ENCODE results near the gene MUC5B. TPM values are rescaled to one million over a fixed set of nuclear protein-coding genes. Genes with fewer than 3 reads are reported as not detected.
A peak's percentile ranks its signal among the peaks of the same experiment; 100 is the strongest.

MUC5B gene
- polyA plus RNA-seq, 4 donors = 0.04 to 0.05 TPM; not detected in 2

DNA sequence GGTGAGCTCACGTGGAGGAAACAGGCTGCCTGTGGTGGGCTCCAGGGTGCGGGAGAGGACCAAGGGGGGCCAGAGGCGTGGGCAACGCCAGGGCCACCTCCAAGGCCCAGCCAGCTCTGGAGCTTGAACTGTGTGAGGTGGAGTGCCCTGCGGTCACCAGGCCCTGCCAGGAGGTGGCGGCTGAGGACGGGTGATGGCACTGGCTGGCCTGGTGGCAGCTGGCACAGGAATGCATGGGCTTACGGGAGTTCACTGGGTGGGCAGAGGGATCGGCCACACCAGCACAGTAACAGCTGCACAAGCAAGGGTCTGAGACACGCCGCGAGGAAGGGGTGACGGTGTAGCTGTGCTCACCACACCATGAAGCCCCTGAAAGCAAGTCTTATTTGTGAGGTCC lies 70.8 kb downstream of the MUC5B start:
- DNase-seq (ENCODE audit: low read depth in 4 of 4, low spot score in 2 of 4) = no peak

DNA sequence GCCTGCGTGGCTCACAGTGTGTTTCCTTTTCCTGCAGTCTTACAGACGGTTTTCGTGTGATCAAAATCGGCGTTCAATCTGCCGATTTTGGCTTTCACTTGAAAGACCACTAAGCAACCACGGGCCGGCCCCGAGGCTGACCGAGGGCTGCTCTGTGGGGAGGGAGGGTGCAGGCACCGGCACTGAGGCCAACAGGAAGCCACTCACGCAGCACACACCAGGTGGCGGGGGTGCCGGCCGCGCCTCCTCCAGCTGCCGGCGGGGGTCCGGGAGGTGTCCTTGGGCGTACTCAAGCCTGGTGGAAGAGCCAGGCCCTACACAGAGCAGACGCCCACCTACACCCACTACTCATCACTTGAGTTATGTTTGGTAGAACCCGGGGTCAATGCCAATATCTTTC lies 72.2 kb downstream of the MUC5B start:
- DNase-seq (ENCODE audit: low read depth in 4 of 4, low spot score in 2 of 4) = no peak

DNA sequence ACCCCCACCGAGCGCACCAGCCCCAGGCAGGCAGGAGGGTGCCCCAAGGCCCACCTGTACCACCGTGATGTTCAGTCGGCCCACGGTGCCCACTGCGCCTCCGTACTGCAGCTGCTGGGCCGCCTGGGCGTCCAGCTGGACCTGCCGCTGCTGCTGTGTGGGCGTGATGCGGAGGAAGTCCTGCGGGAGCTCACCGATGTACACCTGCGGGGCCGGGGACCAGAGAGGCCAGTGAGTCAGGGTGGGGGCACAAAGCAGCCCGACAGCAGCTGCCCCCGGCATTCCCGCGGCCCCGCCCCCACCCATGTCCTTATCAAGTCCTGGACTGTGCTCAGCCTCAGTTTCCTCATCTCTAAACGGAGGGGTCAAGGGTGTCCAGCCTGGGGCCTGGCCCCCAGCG lies 72.7 kb downstream of the MUC5B start:
- no peak for DNase-seq (ENCODE audit: low read depth in 4 of 4, low spot score in 2 of 4)

DNA sequence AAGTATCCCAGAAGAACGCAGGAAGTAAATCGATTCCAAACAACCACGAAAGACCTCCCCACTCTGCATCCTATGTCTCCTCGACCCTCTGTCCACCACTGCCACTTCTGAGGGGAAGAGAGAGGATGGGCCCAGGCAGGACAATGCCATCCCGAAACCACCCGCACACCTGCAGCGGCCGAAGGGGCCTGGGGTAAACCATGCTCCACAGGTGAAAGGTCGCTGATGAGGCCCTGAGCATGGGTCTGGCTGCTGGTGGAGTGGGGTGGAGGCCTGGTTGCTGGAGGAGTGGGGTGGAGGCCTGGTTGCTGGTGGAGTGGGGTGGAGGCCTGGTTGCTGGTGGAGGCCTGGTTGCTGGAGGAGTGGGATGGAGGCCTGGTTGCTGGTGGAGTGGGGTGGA lies 73.4 kb downstream of the MUC5B start:
- no peak for DNase-seq (ENCODE audit: low read depth in 4 of 4, low spot score in 2 of 4)

DNA sequence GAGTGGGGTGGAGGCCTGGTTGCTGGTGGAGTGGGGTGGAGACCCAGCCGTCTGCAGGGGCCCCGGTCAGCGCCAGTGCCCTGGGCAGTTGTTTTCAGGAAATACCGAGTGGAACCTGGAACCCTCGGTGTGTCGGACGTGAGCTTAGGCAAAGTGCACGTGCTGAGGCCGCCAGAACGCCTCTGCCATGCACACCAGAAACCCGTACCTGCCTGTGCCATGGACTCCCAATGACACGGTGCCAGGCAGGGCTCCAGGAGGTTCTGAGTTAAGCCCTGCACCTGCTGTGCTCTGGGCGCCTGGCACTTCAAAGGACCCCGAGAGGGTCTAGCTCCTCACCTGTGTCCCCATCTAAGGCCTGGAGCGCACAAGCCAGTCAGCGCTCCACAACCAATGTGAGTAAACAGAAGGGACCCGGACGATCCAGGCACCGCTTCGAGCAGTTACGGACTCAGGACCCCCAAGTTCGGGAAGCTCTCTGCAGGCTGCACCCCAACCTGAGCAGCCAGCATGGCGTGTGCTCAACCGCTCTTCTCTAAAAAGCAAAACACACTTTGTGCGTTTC lies 74.2 kb downstream of the MUC5B start:
- no peak for DNase-seq (ENCODE audit: low read depth in 4 of 4, low spot score in 2 of 4)

DNA sequence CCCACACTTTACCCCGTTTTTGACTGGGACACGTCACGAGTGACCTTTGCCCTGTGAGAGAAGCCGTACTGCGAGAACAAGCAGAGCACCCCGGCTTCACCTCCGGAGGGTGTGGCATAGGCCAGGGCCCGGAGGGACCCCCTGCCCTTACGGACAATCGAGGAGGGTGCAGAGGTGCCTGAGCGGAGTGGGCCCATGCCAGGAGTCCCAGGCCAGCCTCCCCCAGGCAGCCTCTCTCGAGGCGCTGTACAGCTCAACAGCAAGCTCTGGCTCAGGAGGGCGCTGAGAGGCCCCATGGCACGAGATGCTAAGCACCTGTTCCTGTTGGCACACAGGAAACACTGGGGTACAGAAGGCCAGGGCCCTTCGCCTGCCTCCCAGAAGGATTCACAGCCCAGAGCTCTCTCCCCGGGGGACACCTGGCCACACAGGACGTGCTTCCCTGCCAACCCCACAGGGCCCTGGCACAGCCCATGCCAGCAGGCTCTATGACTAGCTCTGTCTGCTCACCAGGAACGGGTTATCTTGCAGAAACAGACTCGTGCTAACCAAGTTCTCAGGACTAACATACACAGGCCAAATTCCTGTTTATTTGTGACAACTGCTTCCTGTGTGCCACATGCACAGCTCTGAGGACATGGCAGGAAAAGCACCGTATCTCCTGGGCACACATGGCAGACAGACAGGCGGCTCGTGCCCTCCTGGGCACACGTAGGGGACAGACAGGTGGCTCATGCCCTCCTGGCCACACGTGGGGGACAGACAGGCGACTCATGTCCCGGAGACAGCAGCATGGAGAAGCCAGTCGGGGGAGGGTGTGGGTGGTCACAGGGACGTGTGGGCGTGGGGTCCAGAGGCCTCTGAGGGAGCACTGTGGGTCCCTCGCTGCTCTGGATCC lies 75.0 kb downstream of the MUC5B start:
- DNase-seq (ENCODE audit: low read depth in 4 of 4, low spot score in 2 of 4) = no peak

DNA sequence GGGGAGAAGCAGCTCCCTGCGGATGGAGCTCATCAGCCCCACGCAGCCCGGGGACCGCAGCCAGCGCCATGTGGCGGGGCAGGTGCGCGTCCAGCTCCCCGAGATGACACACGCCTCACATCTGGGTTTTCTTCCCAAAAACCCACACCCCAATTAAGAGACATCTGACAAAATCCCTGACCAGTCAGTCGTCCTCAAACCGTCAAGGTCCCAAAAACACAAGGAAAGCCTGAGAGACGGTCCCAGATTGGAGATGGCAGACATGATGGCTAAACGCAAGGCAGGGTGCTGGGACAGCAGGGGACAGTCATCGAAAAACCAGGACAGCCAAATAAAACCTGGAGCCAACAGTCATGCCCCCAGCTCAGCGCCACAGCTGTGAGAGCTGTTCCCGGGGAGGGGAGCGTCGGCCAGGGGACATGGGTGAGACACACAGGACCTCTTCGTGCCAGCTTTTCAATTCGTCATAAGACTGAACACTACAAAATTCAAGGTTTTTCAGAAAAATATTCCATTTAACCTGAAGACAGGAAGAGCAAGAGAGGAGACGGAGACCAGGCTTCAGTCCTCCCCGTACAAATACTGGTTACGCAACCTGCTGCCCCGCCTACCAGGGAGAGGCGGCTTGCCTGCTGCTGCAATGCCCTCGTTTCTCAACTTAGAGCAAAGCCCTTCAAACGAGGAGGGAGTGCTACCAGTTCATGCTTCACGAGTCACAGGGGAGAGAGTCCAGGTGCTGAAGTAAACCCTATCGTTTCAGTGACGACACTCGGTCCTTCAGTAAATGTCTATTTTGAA lies 76.0 kb downstream of the MUC5B start:
- DNase-seq (ENCODE audit: low read depth in 4 of 4, low spot score in 2 of 4) = peak in 2 of 4 donors; percentile 28 to 52

DNA sequence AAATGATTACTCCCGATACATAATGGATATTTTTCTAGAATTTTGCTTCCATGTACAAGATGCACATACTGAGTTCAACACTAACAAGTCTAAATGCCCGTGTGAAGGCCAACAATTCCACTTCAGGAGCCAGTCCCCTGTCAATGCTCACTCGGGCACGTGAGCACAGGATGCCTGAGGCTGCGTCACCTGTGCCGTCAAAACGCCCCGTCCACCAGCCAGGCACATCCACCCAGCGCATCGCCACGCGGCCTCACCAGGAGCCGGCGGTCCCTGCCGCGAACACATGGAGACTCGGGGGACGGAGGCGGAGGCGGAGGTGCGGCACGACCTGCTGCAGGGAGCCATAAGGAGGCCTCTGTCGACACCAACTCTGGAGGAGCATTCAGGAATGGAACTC lies 76.8 kb downstream of the MUC5B start:
- DNase-seq (ENCODE audit: low read depth in 4 of 4, low spot score in 2 of 4) = no peak

DNA sequence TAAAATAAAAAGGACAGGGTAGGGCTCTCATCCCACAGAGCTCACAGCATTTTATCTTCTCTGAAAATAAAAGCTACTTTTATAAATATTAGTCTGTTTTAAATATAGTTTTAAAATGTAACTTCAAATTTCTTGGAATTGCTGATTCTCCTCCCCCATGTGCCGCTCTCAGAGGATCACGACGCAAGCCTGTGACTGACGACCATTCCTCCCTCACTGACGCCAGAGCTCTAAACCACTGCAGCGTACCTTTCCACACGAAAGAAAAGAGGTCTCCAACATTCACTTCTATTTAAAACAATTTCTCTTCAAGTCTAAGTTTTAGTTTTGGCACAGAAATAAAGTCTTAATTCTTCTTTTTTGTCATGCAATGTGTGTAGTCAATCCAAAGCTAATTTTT lies 77.3 kb downstream of the MUC5B start:
- no peak for DNase-seq (ENCODE audit: low read depth in 4 of 4, low spot score in 2 of 4)

DNA sequence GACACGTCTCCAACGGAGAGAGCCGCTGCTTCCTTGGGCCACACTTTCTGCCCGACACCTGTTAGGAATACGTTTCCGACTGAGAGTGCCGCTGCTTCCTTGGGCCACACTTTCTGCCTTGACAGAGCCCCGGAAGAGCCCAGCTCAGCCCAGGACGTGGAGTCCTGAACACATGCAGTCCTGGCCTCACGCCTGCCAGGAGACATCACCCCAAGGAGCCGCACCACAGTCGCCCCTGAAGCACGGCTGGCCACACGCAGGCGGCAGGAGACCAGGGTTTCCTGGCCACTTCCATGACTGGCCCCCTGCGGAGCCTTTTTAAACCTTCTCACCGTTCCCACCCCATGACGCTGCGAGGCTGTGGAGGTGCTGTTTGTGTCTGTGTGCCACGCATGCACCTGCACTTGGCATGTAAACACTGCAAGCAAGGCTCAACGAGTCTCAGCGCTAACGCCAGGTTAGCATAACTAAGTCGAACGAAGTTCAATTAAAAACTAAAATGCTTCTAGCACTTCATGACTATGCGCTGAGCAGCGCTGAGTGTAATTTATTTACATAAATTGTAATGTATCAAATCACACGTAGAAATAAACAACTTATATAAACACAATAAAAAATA lies 77.8 kb downstream of the MUC5B start:
- no peak for DNase-seq (ENCODE audit: low read depth in 4 of 4, low spot score in 2 of 4)

DNA sequence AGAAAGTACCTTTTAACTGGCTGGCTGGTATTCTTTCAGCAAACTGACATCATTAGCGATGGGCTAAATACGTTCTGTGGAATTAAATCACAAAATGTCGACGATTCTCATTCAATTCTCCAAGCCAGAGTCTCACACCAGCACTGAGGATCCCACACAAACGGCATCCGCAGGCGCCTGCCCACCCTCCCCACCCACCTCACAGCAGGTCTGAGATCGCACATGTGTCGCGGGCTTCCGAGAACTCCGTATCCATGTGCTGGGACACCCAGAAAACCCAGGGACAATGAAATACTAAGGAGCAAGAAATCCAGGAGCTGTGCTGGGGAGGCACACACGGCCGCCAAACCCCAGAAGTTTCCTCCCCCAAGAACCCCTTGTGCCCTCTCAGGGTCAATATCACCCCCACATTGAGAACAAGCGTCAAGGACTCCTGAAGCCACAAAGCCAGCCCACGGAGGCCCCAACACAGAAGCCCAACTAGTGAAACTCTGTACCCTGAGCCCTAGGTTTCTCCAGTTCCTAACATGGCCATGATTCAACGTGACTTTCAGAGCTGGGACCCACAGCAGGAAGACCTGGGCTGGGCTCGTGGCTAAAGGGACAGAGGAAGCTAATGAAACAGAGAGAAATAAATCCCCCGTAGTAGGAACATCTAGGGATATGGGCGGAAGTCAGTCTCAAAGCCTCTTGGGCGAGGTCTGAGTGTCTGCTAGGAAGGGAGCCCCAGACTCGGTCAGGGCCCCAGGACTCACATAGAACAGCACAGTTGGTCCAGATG lies 78.5 kb downstream of the MUC5B start:
- no peak for DNase-seq (ENCODE audit: low read depth in 4 of 4, low spot score in 2 of 4)

DNA sequence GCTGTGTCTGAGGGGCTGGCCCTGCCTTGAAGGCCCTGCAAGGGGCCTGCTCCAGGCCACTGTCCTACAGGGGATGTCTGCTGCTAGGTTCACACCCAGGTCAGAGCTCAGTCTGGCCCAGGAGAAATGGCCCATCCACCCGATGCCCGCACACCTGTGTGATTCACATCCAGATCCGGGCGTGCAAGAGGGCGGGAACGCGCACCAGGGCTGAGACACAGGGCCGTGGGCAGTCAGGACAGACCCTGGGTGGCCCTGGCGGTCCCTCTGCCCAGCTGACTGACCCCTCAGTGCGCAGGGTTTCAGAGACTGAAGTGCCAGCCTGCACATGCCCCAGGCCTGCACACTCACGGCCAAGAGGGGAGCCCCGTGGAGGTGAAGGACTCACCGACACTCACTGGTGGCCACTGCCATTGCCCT lies 79.2 kb downstream of the MUC5B start:
- DNase-seq (ENCODE audit: low read depth in 4 of 4, low spot score in 2 of 4) = no peak

DNA sequence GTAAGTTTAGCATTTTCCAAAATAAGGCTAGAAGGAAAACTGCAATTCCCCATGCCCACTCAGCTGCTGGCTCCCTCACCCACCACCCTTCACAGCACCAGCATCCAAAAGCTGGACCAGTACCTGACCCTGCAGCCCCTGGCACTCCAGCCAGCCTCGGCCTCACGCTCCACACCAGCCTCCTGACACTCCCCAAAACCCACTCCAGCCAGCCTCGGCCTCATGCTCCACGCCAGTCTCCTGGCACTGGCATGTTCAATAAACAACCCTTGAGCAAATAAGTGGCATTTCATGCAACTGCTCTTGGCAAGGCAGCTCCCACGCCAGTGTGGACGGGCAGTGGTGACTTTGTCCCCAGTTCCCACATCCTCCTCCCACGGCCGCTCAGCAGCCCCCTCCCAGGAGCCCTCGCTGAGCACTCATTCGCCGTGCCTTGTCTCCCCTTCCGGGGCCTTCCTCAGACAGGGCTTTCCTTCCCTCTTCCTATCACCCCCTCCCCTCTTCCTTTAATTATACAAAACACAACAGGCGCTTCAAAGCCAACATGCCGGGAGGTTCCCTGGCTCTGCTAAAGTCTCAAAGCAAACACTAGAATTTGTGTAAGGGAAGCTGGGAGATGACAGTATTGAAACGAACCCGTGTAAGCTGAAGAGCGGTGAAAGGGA lies 79.7 kb downstream of the MUC5B start:
- no peak for DNase-seq (ENCODE audit: low read depth in 4 of 4, low spot score in 2 of 4)

DNA sequence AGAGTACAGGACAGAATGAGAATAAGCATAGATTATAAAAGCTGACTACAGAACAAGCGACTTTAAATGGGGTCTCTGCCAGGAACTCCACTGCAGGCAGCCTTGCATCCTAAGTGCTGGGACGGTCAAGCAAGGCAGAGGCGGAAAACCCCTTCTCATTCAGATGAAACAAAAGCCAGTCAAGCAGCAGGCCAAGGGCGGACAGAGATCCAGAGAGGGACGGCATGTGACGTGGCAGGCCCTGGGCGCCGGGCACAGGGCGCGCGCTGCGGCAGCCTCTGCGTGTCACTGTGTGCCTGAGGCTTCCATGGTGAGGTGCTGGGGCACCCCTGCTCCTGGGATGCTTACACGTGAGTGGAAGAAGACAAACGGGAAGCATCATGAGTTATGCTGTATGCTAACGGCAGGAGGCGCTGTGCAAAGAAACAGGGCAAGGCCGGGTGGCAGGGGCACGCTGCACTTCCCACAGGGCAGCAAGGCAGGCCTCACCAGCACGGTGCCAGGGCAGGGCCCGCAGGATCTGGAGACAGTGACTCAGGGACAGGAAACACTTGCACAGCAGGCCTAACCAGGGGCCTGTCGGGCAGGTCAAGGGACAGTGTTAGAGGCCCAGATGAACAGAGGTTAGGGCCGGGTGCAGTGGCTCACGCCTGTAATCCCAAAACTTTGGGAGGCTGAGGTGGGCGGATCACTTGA lies 80.4 kb downstream of the MUC5B start:
- DNase-seq (ENCODE audit: low read depth in 4 of 4, low spot score in 2 of 4) = no peak

DNA sequence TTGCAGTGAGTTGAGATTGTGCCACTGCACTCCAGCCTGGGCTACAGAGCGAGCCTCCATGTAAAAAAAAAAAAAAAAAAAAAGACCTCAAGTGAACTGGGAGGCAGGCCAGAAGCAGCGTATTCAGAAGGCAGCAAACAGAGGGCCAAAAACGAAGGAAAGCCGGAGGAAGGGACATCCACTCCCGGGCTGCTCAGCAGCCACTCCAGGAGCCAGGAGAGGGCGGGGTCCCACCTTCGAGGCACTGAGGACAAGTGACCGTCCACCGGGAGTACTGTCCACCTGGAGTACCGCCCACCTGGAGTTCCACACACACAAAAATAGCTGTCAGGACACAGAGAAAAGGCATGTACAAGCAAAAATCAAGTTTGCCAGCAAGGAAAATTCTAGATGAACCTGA lies 81.1 kb downstream of the MUC5B start:
- DNase-seq (ENCODE audit: low read depth in 4 of 4, low spot score in 2 of 4) = no peak

DNA sequence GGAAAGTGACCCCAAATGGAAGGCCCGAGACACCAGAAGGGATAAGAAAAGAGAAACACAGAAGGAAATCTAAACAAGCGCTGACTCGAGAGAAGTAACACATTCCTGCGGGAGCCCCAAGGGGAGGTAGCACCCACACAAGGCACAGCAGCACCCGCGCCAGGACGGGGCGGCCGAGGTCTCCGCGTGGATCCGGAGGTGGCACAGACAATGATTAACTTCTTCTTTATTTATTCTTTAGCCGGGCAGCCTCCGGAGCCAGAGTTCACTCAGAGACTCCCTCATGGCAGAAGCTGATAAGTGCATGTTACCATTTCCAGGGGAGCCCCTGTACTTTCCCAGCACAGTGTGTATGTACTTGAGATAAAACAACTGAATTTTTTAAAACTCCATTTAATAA lies 81.5 kb downstream of the MUC5B start:
- no peak for DNase-seq (ENCODE audit: low read depth in 4 of 4, low spot score in 2 of 4)

DNA sequence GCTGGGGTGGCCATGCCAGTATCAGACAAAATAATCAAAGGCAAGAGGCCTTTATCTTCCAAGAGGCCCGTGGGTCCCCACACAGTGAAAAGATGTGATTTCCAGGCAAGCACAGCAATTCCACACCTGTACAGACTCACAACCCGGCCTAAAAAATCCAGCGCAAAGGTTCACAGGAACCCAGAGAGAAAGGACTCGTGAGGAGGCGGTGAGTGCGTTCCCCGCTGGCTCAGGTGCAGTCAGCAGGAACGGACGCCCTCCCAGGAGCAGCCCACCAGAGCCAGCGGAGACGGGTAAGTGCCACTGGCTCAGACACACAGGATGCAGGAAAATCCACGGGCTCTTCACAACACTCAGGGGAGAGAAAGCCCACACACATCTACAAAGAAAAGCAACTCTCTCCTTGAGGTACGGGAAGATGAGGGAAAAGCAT lies 82.2 kb downstream of the MUC5B start:
- no peak for DNase-seq (ENCODE audit: low read depth in 4 of 4, low spot score in 2 of 4)

DNA sequence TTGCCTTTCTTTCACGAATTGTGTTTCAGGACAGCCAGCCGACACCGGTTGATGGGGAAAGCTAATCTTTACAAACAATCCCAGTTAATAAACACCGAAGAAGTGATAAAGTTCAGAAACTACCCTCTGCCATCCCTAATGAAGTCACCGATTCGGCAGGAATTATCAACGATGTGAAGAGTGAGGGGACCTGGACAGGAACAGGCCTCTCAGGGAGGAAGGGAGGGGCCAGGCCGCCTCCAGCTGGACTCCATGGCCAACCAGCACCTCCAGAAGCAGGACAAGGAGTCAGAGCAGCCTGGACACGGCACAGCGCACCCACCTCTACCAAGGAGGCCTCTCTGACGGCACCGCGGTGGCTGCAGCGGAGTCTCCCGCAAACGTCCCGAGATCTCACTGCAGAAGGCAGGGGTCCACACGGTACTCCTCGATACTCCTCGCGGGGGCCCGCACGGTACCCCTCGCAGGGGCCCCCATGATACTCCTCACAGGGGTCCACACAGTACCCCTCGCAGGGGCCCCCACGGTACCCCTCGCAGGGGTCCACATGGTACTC lies 82.7 kb downstream of the MUC5B start:
- no peak for DNase-seq (ENCODE audit: low read depth in 4 of 4, low spot score in 2 of 4)
